GM19043 (cell line): Measurements from ENCODE around the gene MTX1.
"Not testable (repeated sequence)": the region's sequence is repeated elsewhere in the genome, so short reads cannot be mapped to it uniquely, and the experiment has no call there.

ENCODE experiments used
- ATAC-seq: cut with Tn5 transposase; IDR thresholded peaks from one replicate; pipeline ENCODE4 v1.9.1; 2021; ENCODE audit warnings: low read depth; ENCODE audit not compliant: unreplicated experiment

The MTX1 gene

DNA sequence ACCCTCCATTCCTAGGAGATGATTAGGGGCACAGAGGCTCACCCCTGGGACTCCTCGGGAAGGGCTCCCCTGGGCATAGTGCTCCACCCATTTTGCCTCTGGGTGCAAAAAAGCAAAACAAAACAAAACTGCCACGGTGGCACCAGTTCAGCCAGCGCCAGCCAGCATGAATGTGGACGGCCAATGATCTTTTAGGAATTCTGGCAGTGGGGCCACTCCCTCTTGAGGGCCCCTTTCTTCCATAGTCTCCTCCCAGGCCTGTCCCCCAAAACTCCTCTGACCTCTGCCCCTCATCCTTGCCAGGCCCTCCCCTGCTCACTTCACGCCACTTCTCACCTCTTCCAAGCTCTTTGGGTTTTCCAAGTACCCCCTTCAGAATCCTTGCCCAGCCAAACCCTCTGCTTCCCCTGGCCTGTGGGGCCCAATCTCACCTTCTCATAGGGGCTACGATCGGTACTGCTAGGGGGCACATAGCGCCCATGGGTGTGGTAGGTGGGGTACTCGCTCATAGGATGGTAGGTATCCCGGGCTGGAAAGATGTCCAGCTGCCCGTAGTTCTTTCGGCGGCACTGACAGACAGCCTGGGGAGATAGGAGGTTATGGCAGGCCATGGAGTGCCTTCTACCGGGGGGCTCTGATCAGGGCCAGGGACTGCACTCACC, 21.6 kb upstream of the MTX1 start:
- no peak for ATAC-seq

DNA sequence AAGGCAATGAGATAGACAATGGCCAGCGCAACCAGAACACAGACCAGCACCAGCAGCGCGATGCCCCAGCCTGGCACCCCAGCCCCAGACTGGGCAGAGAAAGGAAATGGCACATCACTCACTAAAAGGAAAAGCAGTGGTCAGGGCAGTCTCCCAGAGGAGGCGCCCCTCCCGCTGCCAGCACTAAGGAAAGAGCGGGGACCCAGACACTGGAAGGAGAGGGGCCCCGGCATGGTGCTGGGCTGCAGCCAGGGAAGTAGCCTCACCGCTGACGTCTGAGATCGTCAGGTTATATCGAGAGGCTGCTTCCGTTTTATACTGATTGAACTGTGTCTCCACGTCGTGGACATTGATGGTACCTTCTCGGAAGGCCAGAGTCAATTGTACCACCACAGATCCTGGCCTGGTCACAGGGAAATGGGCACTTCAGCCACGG, 21.0 kb upstream of the MTX1 start:
- ATAC-seq, result no peak

DNA sequence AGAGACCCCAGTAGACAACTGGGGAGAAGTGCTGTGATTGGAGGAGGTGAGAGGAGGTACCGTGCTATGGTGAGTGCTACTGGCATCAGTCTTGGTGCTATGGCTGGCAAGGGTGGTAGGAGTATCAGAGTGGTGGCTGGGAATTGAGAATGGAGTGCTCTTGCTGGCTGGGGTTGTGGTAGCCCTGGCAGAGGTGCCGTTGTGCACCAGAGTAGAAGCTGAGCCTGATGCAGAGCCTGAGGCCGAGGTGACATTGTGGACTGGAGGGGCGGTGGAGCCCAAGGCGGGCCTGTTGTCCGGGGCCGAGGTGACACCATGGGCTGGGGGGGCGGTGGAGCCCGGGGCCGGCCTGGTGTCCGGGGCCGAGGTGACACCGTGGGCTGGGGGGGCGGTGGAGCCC, 20.2 kb upstream of the MTX1 start:
- no peak for ATAC-seq

DNA sequence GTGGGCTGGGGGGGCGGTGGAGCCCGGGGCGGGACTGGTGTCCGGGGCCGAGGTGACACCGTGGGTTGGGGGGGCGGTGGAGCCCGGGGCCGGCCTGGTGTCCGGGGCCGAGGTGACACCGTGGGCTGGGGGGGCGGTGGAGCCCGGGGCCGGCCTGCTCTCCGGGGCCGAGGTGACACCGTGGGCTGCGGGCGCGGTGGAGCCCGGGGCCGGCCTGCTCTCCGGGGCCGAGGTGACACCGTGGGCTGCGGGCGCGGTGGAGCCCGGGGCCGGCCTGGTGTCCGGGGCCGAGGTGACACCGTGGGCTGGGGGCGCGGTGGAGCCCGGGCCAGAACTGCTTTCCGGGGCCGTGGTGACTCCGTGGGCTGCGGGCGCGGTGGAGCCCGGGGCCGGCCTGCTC, 18.6 kb upstream of the MTX1 start:
- not testable (repeated sequence) for ATAC-seq

DNA sequence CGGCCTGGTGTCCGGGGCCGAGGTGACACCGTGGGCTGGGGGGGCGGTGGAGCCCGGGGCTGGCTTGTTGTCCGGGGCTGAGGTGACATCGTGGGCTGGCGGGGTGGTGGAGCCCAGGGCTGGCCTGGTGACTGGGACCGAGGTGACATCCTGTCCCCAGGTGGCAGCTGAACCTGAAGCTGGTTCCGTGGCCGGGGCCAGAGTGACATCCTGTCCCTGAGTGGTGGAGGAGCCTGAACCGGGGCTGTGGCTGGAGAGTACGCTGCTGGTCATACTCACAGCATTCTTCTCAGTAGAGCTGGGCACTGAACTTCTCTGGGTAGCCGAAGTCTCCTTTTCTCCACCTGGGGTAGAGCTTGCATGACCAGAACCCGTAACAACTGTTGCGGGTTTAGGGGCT, 16.6 kb upstream of the MTX1 start:
- ATAC-seq, result no peak

DNA sequence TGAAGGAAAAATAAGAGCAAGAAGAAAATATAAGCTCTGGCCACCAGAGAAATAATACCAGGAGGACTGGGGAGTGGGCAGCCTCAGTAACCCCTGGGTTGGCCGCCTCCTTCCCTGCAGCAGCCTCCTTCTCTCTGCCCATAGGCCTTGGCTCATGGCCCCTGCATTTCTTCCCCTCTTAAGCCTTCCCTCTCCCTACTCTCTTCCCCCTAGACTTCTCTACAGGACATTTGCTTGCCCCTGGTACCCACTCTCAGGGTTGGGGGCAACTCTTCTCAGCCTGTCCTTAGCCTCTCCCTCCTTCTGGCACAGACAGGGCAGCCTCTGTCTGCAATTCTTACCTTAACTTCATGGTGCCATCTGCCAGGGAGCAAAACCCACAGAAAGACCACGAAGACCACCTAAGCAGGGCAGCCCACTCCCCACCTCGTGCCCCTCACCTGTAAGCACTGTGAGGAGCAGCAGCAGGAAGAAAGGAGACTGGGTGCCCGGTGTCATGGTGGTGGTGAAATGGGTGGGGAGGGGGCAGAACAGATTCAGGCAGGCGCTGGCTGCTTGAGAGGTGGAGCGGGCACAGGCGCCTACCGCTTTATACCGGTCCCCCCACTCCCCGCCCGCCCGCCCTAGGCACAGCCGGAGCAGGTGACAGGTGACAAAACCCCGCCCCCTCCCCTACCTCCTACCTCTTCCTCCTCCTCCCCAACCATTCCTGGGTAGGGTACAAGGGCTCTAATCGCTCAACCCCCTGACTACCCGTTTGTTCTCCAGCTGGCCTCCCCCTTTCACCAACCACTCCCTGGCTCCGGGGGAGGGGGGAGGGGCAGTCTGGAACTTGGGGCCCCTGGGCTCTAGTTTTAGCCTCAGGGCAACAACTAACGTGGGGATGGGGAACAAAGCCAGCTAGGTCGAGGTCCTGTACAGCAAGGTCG, 15.9 kb upstream of the MTX1 start:
- ATAC-seq, result no peak

DNA sequence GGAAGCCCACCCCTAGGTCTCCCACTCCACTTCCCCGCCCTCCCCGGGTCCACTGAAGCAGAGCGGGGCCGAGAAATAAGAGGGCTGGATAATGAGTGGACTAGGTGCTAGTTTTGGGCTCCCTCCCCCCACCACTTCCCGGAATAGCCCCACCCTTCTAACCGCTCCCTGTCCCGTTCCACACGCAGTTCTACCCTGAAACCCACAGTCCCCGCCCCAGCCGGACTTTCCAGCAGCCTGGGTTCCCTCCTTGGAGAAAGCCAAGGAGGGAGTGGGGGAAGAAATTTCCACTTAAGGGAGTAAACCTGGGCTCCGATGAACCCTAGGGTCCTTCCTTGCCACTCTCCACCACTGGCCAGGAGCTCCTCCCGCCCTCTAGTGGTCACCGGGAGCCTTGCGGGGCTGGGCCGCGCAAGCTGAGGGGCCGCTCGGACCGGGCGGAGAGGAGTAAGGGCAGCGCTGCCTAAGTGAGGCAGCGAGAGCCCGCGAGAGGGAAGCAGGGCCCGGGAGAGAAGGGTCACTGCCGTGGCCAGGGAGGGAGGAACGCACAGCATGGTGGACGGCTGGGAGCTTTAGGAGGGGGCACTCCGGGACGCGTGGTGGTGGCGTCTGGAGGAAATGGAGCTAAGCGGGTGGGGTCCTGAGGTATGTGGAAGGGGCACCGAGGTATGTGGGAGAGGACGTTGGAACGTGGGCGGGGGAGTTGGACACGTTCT, 15.1 kb upstream of the MTX1 start:
- peak; percentile 71 for ATAC-seq

DNA sequence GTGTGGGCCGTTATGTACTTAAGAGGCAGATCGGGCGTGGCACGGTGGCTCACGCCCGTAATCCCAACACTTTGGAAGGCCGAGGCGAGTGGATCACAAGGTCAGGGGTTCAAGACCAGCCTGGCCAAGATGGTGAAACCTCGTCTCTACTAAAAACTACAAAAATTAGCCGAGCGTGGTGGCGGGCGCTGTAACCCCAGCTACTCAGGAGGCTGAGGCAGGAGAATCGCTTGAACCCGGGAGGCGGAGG, 14.6 kb upstream of the MTX1 start:
- not testable (repeated sequence) for ATAC-seq

DNA sequence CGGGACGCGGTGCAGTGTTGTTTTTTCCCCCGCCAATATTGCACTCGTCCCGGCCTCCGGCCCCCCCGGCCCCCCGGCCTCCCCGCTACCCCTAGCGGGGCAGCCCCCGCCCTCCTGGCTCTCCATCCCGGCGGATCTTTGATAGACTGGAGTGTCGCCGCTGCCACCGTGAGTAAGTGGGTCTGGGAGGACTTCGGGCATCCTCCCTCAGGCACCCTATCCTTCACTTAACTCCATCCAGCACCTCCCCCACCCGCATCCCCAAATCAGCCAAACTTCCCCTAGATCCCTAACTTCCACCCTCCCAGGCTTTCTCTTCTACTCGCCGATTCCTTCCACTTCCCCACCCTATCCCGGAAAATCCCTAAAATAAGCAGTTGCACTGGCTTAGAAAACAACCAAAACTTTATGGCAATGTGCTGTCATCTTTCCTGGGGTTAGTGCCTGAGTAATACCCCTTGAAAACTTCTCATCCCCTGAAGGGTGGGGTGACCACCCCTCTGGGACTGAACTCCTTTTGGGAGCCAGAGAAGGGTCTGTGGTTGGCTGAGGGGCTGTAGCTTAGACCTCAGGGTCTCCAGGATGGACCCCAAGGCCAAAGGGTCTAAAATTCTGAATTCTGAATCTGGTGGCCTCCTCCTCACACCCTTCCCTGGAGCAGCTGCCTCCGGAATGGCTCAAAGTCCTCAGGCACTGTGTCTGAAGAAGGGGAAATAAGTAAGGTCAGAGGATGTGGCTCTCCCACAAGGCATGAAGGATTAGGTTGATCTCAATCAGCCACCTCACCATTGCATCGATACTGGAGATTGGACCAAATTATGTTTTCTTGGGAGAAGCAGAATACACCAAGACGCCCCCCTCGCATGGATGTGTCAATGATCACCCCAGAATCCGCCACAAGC, 13.0 kb upstream of the MTX1 start:
- no peak for ATAC-seq

DNA sequence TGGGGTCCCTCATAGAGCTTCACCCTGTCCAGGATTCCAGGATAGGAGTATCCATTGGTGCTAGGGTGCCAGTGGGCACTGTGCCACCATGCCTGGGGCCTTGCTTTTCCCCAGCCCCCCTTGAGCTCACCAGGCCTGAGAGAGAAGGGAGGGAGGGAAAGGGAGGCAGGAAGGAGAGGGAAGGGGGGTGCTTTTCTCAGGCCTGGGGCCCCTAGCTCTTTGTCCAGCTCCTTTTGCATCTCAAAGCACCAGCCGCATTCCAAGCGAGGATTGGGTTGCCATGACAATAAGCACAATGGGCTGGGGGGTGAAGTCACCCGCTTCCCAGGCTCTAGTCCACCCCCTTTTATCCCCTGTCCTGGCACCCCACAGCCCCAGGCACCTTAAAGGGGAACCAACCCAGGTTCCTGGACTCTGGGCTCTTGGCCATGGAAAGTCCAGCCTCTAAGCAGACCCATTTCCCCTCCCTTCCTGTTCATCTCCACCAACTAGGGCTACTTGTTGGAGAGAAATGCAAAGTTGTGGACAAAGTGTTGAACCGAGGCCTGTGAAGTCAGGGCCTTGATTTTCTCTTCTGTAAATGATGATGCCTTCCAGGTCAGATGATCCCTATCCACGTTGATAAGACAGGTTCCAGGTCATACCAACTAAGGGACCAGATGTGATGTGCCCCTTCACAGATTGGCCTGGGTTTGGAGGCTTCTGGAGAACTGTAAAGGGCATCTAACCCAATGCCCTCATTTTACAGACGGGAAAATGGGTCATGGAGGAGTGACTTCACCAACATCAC, 12.2 kb upstream of the MTX1 start:
- no peak for ATAC-seq

DNA sequence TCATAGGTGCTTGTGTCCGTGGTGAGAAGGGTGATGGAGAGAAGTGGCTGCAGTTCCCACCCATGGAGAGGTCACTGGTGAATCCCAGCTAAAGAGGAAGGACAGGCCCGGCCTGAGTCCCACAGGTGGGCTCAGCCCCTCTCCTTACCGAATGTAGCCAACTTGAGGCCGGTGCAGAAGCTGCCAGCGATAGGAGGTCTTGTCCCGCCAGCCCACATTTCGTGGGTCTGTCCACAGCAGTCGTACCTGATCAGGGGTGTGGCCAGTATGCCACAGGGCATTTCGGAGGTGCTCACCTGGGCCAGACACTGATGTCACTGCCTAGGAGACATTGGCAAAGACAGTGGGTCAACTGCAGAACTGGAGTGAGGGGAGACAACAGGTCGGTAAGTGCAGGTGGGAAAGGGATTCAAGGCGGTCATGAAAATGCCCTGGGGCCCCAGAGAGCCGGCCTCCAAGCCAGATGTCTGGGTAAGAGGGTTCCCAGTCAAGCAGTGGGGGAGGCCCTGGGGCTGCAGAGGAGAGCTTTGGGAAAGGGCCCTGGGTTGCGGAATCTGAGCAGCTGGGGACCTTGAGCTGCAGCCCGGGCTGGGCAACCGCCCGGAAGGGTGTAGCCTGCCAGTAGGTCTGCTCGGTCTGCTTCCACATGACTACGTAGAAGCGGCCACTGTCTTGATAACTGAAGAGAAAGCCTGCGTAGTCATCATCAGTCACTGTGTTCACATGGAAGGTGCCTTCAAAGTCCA, 11.4 kb upstream of the MTX1 start:
- no peak for ATAC-seq

DNA sequence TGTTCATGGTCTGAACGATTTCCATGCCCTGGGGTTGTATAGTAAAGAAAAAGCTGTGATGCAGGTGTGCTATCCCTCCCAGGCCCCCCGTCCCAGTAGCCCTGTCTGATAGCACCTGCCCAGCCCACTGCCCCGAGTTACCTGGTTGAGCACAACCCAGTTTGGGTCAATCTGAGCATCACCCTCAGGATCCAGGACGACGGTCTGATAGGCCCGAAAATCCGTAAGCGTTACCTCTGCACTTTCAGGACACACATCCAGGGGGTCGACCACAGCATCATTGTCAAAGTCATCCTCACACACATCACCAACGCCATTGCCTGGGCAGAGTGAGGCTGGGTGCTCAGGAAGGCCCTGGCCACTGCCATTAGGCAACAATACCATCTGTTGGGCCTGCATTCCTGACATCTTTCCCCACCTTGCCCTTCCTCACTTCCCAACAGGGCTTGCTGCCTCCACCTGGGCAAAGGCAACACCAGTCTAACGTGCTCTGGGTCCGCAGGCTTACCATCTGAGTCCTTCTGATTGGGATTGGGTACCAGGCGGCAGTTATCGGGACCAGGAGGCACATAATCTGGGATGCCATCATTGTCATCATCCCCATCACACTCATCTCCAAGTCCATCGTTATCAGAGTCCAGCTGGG, 10.5 kb upstream of the MTX1 start:
- ATAC-seq, result no peak

DNA sequence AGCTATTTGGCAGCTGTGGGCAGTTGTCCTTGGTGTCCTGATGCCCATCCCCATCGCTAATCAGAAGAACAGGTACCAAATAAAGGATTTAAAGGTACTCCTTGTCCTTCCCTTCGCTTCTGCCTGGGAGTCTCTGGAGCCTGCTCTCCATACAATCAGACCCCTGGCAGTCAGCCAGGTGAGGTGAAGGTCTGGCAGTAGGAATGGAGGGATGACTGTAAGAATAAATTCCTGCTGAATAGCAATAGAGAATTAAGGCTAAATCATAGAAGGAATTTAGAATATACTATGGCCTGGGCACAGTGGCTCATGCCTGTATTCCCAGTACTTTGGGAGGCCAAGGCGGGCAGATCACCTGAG, 10.0 kb upstream of the MTX1 start:
- ATAC-seq, result no peak

DNA sequence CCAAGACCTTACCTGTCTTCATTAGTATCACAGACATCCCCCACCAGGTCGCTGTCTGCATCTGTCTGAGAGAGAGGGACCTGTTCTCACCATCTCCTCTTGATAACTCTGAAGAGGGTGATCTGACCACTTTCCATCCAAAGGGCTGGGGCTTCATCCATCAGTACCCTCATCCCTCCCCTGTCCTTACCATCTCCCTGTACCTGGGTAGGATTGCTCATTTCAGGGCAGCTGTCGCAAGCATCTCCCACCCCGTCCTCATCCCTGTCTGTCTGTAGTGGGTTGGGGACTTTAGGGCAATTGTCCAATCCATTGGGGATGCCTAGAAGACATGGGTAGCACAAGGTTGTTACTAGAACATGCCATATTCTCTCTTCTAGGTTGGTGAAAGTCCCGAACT, 8.7 kb upstream of the MTX1 start:
- ATAC-seq, result no peak

DNA sequence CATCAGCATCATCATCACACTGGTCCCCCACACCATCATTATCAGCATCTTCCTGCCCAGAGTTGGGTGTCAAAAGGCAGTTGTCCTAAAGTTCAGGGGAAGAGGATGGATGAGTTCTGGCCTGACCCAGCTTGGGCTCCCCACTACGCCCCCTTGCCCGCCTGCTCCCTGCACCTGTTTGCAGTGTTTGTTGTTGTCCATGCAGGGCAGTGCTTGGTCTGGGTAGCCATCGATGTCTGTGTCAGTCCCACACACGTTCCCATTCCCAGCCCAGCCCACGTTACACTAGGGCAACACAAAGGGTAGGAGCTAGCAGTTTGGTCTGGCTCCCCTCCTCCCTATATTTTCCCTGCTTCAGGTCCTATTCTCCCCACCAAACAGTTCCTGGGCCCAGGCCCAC, 7.6 kb upstream of the MTX1 start:
- ATAC-seq, result no peak

DNA sequence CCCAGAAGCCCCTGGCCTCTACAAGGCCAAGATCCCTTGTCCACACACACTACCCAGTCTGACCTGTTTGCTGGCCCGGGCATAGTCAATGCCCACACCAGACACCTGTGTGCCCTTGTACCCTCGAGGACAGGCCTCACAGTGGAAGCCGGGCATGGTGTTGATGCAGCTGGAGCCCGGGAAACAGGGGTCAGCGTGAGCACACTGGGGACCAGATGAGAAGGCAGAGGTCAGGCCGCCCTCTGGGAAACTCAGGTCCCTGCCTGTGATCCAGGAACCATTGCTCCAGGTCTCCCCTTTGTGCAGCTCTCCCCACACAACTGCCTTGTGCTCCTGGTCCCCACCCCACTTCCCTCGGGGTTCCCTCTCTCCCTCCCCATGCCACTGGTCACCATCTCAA, 6.3 kb upstream of the MTX1 start:
- no peak for ATAC-seq

DNA sequence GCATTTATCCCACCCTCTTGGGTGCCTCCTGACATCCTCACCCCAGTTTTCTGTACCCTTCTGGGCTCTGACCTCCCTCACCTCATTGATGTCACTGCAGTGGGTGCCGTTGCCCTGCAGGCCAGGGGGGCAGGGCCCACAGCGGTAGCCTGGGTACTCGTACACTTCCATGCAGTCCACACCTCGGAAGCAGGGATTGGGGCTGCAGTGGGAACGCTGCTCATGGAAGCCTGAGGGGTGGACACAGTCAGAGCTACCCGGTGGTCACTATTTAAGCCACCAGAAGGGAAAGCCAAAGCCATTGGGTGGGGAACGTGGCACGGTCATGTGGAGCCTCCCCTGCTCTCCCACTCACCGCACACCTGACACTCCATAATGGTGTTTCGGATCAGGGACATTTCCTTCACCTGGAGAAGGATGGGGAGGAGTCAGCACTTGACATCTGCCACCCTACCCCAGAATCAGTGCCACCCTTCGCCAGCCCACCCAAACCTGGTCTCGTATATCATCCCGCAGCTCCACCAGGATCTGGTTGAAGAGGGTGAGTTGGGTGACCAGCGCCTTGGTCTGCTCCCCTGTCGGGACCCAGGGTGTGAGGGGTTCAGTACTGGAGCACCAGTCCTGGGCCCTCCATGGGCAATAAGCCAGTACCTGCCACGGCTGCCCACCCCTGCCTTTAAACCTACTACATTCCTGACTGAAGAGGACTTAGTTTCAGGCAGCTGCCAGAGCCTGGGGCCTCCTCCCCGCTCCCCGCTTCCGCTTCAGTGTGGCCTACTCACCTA, 5.6 kb upstream of the MTX1 start:
- no peak for ATAC-seq

DNA sequence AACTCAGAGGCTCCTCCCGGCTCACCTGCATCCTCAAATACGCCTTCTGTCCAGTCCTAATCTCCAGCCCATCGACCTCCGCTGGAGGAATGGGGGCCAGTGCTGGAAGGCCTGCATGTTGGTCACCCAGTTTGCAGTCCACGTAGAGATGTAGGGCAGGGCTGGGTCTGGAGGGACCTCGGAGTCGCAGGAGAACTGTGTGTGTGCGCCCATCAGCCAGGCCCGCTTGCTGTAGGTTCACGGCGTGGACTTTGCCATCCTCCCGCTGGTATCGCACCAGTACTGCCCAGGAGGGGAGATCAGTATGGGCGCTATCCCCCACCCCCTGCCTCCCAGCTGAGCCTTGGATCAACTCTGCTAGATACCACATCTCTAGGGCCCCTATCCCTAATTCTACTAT, 3.5 kb upstream of the MTX1 start:
- no peak for ATAC-seq
